RWPE2 (cell line): Measurements from ENCODE around the gene CNTNAP2.
A peak's percentile ranks its signal among the peaks of the same experiment; 100 is the strongest.

Experiments
- ATAC-seq: fragments of 200-7000 bp; cut with Tn5 transposase; 3 replicates; pipeline ENCODE4 v1.9.1; 2021; ENCODE audit warnings: low read depth
- DNase-seq: peaks from one replicate; pipeline ENCODE4 v3.0.0-alpha.2; 2020; ENCODE audit warnings: low spot score
- H3K27ac ChIP-seq: fragments of 450-650 bp; 2 replicates; pipeline ENCODE4 v1.5.1; 2017; ENCODE audit warnings: mild to moderate bottlenecking; ENCODE audit not compliant: poor library complexity, severe bottlenecking
- H3K27me3 ChIP-seq: fragments of 250-450 bp; sonication (Bioruptor Pico); 2 replicates; pipeline ENCODE4 v1.5.1; 2021; ENCODE audit warnings: mild to moderate bottlenecking, moderate library complexity; ENCODE audit not compliant: insufficient read depth, poor library complexity, severe bottlenecking
- H3K36me3 ChIP-seq: fragments of 250-450 bp; sonication (Bioruptor Pico); 2 replicates; pipeline ENCODE4 v1.5.1; 2020; ENCODE audit warnings: low read depth, mild to moderate bottlenecking, moderate library complexity
- H3K4me1 ChIP-seq: fragments of 250-450 bp; sonication (Bioruptor Pico); 2 replicates; pipeline ENCODE4 v1.5.1; 2021; ENCODE audit warnings: mild to moderate bottlenecking, moderate library complexity; ENCODE audit not compliant: insufficient read depth, poor library complexity, severe bottlenecking
- H3K4me3 ChIP-seq: fragments of 250-450 bp; sonication (Bioruptor Pico); 2 replicates; pipeline ENCODE4 v1.5.1; 2021; ENCODE audit warnings: mild to moderate bottlenecking, moderate library complexity; ENCODE audit not compliant: severe bottlenecking
- H3K9me3 ChIP-seq: fragments of 250-450 bp; sonication (Bioruptor Pico); 2 replicates; pipeline ENCODE4 v1.5.1; 2021; ENCODE audit warnings: mild to moderate bottlenecking, moderate library complexity; ENCODE audit not compliant: severe bottlenecking
- TF ChIP-seq, protein P1 (sequence below): fragments of 450-650 bp; IDR thresholded peaks from one replicate; pipeline ENCODE4 v1.5.1; 2017; ENCODE audit warnings: mild to moderate bottlenecking, moderate library complexity; ENCODE audit not compliant: poor library complexity, severe bottlenecking

CNTNAP2 gene

GRCh38 chr7:146665023-146665422 lies 548.4 kb downstream of the CNTNAP2 start:
- Histone ChIP-seq H3K36me3 (no peaks in the 10 kb centered on the region), H3K9me3 (no peaks in the 10 kb centered on the region), H3K27me3 (no peaks in the 10 kb centered on the region), H3K27ac (no peak overlapping the region), H3K4me1 (no peaks in the 10 kb centered on the region), H3K4me3 (no peak overlapping the region)
- TF ChIP-seq, protein P1, sequence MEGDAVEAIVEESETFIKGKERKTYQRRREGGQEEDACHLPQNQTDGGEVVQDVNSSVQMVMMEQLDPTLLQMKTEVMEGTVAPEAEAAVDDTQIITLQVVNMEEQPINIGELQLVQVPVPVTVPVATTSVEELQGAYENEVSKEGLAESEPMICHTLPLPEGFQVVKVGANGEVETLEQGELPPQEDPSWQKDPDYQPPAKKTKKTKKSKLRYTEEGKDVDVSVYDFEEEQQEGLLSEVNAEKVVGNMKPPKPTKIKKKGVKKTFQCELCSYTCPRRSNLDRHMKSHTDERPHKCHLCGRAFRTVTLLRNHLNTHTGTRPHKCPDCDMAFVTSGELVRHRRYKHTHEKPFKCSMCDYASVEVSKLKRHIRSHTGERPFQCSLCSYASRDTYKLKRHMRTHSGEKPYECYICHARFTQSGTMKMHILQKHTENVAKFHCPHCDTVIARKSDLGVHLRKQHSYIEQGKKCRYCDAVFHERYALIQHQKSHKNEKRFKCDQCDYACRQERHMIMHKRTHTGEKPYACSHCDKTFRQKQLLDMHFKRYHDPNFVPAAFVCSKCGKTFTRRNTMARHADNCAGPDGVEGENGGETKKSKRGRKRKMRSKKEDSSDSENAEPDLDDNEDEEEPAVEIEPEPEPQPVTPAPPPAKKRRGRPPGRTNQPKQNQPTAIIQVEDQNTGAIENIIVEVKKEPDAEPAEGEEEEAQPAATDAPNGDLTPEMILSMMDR = no peak
- no peak for DNase-seq
- ATAC-seq = no peak

DNA sequence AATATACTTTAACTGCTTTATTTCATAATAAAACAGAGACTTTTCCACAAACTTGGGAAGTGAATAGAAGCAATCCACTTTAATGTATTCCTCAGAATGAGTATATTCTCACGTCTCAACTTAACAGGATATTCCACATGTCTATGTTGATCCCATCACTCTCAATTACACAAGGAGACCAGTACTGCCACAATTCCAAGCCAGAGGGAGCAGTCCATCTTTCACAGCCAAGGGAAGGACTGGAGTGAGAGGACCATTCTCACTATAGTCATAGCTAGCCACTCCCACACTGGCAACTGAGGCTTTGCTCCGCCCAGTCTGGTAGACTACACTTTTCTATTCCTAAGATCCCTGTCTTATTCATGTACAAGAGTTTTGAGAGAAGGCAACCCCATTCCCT lies 553.9 kb downstream of the CNTNAP2 start:
- H3K36me3 ChIP-seq = no peaks in the 10 kb centered on the region
- no peaks in the 10 kb centered on the region for H3K4me1 ChIP-seq
- H3K9me3 ChIP-seq = no peaks in the 10 kb centered on the region
- H3K4me3 ChIP-seq = no peak overlapping the region
- H3K27ac ChIP-seq = no peak overlapping the region
- H3K27me3 ChIP-seq = no peaks in the 10 kb centered on the region
- TF ChIP-seq, protein P1 = no peak
- DNase-seq (no peak), ATAC-seq (no peak)

DNA sequence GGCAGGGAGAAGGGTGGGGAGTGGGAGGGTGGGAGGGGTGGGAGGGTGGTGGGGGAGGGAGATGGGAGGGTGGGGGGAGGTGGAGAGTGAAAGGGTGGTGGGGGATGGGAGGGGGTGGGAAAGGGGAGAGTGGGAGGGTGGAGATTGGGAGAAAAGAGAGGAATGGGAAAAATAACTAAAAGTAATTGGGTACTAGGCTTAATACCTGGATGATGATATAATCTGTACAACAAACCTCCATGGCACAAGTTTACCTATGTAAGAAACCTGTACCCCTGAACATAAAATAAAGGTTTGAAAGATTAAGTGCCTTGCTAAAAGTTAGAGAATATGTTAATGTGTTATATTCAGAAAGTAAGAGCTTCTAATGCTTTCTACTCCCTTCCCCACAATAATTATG lies 564.9 kb downstream of the CNTNAP2 start:
- TF ChIP-seq, protein P1 = no peak
- ATAC-seq (no peak), DNase-seq (no peak)
- Histone ChIP-seq H3K9me3 (no peaks in the 10 kb centered on the region), H3K4me3 (no peak overlapping the region), H3K36me3 (no peaks in the 10 kb centered on the region), H3K27ac (no peak overlapping the region), H3K4me1 (no peaks in the 10 kb centered on the region), H3K27me3 (no peaks in the 10 kb centered on the region)

DNA sequence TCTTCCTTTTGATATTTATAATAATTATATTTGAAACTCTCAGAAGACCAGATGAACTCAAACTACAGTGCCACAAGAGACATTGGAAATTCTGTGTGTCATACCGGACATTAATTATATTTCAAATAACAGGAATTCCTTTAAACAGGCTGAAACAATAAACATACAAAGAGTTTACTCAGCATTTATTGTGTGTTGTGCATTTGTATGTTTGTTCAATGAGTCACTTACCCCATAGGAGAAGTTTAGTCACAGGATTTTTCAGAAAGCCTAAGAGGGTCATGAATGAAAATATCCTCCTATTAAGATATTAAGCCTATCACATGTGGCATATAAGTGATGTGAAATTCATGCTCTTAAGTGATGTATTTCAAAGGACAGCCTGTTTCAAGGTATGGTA lies 566.8 kb downstream of the CNTNAP2 start:
- Histone ChIP-seq H3K9me3 (no peaks in the 10 kb centered on the region), H3K4me1 (no peaks in the 10 kb centered on the region), H3K27me3 (no peaks in the 10 kb centered on the region), H3K4me3 (no peak overlapping the region), H3K36me3 (no peaks in the 10 kb centered on the region), H3K27ac (no peak overlapping the region)
- TF ChIP-seq, protein P1 = no peak
- DNase-seq = no peak
- ATAC-seq = peak; percentile 17; the same call in 1 of the 3 replicates

DNA sequence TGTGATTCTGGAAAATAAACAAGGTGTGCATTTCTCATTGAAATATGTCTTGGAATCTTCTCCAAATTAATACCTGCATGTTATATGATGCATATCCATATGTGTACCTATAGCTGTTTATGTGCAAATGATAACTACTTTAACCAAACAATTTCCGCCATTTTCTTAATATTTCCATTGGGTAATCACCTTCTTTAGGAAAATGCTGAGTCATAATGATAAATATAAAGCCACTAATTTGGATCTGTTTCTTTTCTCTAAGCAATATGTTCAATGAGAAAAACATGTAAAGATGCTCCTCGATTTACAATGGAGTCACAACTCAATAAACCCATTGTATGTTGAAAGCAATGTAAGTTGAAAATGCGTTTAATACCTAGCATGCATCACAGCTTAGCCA lies 574.4 kb downstream of the CNTNAP2 start:
- no peak overlapping the region for H3K4me3 ChIP-seq
- H3K36me3 ChIP-seq = no peaks in the 10 kb centered on the region
- no peak overlapping the region for H3K27ac ChIP-seq
- H3K27me3 ChIP-seq = no peaks in the 10 kb centered on the region
- TF ChIP-seq, protein P1 = no peak
- DNase-seq = no peak
- ATAC-seq = no peak
- no peaks in the 10 kb centered on the region for H3K4me1 ChIP-seq
- no peaks in the 10 kb centered on the region for H3K9me3 ChIP-seq
